H1 (cell line): ENCODE data around the gene TAX1BP1. TPM values are rescaled to one million over a fixed set of nuclear protein-coding genes. Genes with fewer than 3 reads are reported as not detected.

Source experiments
- BCL11A ChIP-seq, 2 experiments: IDR thresholded peaks; one replicate each; pipeline ENCODE4 v1.6.1; 2011; ENCODE audit warnings: low read depth in 2 of 2, low read length in 2 of 2, mild to moderate bottlenecking in 2 of 2
- CEBPB ChIP-seq: IDR thresholded peaks from 2 replicates; pipeline ENCODE4 v1.6.1; 2012; ENCODE audit warnings: low read depth, low read length
- EP300 ChIP-seq, 2 experiments: IDR thresholded peaks; 1 replicate in 1 of 2; 2 replicates in 1 of 2; pipeline ENCODE4 v1.6.1; 2011 to 2012; ENCODE audit warnings: low read depth in 2 of 2, low read length in 2 of 2, mild to moderate bottlenecking in 2 of 2, borderline replicate concordance in 1 of 2, inconsistent platforms in 1 of 2, moderate library complexity in 1 of 2
- FOSL1 ChIP-seq: IDR thresholded peaks from 2 replicates; pipeline ENCODE4 v1.6.1; 2011; ENCODE audit warnings: mild to moderate bottlenecking, low read depth, low read length, moderate library complexity; ENCODE audit not compliant: insufficient read depth
- RNF2 ChIP-seq: fragments of 200-900, 300-1000 bp; sonication (generic); IDR thresholded peaks from 2 replicates; pipeline ENCODE4 v1.7.1; 2016; ENCODE audit warnings: borderline replicate concordance, low read depth, mild to moderate bottlenecking, antibody characterized with exemption, low read length; ENCODE audit not compliant: poor library complexity, severe bottlenecking; ENCODE audit errors: missing control alignments
- SIX5 ChIP-seq: IDR thresholded peaks from 2 replicates; pipeline ENCODE4 v1.6.1; 2011; ENCODE audit warnings: mild to moderate bottlenecking, low read depth, low read length
- YY1 ChIP-seq: IDR thresholded peaks from 2 replicates; pipeline ENCODE4 v1.6.1; 2011; ENCODE audit warnings: low read depth, mild to moderate bottlenecking, low read length
- polyA plus RNA-seq, 7 experiments: library from polyadenylated mRNA; depleted of rRNA in 3 of 7; stranded (reverse) in 5 of 7; unstranded in 2 of 7; fragments of >200 nt in 5 of 7; fragments of 200-250 nt in 2 of 7; gene quantifications; 1 replicate in 5 of 7; 2 replicates in 1 of 7; 4 replicates in 1 of 7; pipeline versions ENCODE4 v1.2.1 to v1.2.3, GENCODE V29; 2011 to 2013; ENCODE audit warnings: missing spikeins in 2 of 7, mixed read lengths in 2 of 7
- total RNA-seq: library from RNA; stranded (reverse); fragmentation: NEBNext Ultra II Directional; extraction: Animal tissue kit (Norgen Biotek cat#: 25700); gene quantifications from 2 replicates; pipeline ENCODE4 v1.2.1, GENCODE V29; 2021
- TF ChIP-seq, protein P1 (sequence below): fragments of 300-600 bp; sonication (generic); IDR thresholded peaks from 2 replicates; pipeline ENCODE4 v1.7.1; 2012; ENCODE audit warnings: low read length, moderate library complexity, mild to moderate bottlenecking, inconsistent platforms; ENCODE audit not compliant: insufficient replicate concordance

Gene TAX1BP1
- total and polyA plus RNA-seq, 2 of the 8 experiments (the other 6 are each of a cell fraction or from before 2014, with no cell fraction given), result 56.0 to 62.7 TPM

- TF ChIP-seq, protein P1, sequence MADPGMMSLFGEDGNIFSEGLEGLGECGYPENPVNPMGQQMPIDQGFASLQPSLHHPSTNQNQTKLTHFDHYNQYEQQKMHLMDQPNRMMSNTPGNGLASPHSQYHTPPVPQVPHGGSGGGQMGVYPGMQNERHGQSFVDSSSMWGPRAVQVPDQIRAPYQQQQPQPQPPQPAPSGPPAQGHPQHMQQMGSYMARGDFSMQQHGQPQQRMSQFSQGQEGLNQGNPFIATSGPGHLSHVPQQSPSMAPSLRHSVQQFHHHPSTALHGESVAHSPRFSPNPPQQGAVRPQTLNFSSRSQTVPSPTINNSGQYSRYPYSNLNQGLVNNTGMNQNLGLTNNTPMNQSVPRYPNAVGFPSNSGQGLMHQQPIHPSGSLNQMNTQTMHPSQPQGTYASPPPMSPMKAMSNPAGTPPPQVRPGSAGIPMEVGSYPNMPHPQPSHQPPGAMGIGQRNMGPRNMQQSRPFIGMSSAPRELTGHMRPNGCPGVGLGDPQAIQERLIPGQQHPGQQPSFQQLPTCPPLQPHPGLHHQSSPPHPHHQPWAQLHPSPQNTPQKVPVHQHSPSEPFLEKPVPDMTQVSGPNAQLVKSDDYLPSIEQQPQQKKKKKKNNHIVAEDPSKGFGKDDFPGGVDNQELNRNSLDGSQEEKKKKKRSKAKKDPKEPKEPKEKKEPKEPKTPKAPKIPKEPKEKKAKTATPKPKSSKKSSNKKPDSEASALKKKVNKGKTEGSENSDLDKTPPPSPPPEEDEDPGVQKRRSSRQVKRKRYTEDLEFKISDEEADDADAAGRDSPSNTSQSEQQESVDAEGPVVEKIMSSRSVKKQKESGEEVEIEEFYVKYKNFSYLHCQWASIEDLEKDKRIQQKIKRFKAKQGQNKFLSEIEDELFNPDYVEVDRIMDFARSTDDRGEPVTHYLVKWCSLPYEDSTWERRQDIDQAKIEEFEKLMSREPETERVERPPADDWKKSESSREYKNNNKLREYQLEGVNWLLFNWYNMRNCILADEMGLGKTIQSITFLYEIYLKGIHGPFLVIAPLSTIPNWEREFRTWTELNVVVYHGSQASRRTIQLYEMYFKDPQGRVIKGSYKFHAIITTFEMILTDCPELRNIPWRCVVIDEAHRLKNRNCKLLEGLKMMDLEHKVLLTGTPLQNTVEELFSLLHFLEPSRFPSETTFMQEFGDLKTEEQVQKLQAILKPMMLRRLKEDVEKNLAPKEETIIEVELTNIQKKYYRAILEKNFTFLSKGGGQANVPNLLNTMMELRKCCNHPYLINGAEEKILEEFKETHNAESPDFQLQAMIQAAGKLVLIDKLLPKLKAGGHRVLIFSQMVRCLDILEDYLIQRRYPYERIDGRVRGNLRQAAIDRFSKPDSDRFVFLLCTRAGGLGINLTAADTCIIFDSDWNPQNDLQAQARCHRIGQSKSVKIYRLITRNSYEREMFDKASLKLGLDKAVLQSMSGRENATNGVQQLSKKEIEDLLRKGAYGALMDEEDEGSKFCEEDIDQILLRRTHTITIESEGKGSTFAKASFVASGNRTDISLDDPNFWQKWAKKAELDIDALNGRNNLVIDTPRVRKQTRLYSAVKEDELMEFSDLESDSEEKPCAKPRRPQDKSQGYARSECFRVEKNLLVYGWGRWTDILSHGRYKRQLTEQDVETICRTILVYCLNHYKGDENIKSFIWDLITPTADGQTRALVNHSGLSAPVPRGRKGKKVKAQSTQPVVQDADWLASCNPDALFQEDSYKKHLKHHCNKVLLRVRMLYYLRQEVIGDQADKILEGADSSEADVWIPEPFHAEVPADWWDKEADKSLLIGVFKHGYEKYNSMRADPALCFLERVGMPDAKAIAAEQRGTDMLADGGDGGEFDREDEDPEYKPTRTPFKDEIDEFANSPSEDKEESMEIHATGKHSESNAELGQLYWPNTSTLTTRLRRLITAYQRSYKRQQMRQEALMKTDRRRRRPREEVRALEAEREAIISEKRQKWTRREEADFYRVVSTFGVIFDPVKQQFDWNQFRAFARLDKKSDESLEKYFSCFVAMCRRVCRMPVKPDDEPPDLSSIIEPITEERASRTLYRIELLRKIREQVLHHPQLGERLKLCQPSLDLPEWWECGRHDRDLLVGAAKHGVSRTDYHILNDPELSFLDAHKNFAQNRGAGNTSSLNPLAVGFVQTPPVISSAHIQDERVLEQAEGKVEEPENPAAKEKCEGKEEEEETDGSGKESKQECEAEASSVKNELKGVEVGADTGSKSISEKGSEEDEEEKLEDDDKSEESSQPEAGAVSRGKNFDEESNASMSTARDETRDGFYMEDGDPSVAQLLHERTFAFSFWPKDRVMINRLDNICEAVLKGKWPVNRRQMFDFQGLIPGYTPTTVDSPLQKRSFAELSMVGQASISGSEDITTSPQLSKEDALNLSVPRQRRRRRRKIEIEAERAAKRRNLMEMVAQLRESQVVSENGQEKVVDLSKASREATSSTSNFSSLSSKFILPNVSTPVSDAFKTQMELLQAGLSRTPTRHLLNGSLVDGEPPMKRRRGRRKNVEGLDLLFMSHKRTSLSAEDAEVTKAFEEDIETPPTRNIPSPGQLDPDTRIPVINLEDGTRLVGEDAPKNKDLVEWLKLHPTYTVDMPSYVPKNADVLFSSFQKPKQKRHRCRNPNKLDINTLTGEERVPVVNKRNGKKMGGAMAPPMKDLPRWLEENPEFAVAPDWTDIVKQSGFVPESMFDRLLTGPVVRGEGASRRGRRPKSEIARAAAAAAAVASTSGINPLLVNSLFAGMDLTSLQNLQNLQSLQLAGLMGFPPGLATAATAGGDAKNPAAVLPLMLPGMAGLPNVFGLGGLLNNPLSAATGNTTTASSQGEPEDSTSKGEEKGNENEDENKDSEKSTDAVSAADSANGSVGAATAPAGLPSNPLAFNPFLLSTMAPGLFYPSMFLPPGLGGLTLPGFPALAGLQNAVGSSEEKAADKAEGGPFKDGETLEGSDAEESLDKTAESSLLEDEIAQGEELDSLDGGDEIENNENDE, result no peak
- TF ChIP-seq SIX5, result no peak
- TF ChIP-seq FOSL1, result no peak
- no peak for TF ChIP-seq BCL11A (IDR thresholded peaks at IDR 0.05; ENCODE audit: low read depth in 2 of 2, low read length in 2 of 2)
- TF ChIP-seq EP300 (IDR thresholded peaks at IDR 0.05; ENCODE audit: borderline replicate concordance in 1 of 2, low read depth in 2 of 2, low read length in 2 of 2), result no peak
- TF ChIP-seq RNF2, result no peak
- no peak for TF ChIP-seq YY1
- no peak for TF ChIP-seq CEBPB
Observed at GRCh38 chr7:27771111-27771510, 31.1 kb downstream of the TAX1BP1 start (continued).
